Activated B cell treated with CpG ODN at 0.5 μM for 24 hours (primary cell): ENCODE results near the gene JMJD1C. TPM values are rescaled to one million over a fixed set of nuclear protein-coding genes. Genes with fewer than 3 reads are reported as not detected.

ENCODE experiments used
- ATAC-seq: fragments of 200-7000 bp; cut with Tn5 transposase; one replicate; pipeline ENCODE4 v1.10.0; 2021; ENCODE audit warnings: low read depth, mild to moderate bottlenecking, moderate library complexity
- CTCF ChIA-PET: fragments of 350-600 bp; sonication (Branson Sonifier 250); formaldehyde crosslinking; loops from one replicate; lab custom pipeline; 2021; ENCODE audit warnings: antibody characterized with exemption; lab: Charles Lee
- POLR2A ChIA-PET: fragments of 350-600 bp; sonication (Branson Sonifier 250); formaldehyde crosslinking; loops from one replicate; lab custom pipeline; 2021; ENCODE audit warnings: antibody characterized with exemption; lab: Charles Lee
- DNase-seq: peaks from one replicate; pipeline ENCODE4 v3.0.0; 2022
- H3K27ac Mint-ChIP-seq: one replicate; pipeline ENCODE4 v1.8.0; 2020; ENCODE audit warnings: mixed read lengths
- H3K27me3 Mint-ChIP-seq: one replicate; pipeline ENCODE4 v1.8.0; 2021; ENCODE audit warnings: mixed read lengths
- H3K36me3 Mint-ChIP-seq: one replicate; pipeline ENCODE4 v1.8.0; 2021; ENCODE audit warnings: low read depth, mixed read lengths
- H3K4me1 Mint-ChIP-seq: one replicate; pipeline ENCODE4 v1.8.0; 2021; ENCODE audit warnings: mixed read lengths
- H3K4me3 Mint-ChIP-seq: one replicate; pipeline ENCODE4 v1.8.0; 2020; ENCODE audit warnings: mild to moderate bottlenecking, mixed read lengths
- H3K9me3 Mint-ChIP-seq: one replicate; pipeline ENCODE4 v1.8.0; 2020; ENCODE audit warnings: mixed read lengths
- intact Hi-C: fragments of 100-400 bp; cut with micrococcal nuclease; formaldehyde crosslinking; loops from one replicate; pipeline ENCODE4 v1.15.1; 2024
- total RNA-seq: library from RNA; stranded (reverse); gene quantifications from 2 replicates; pipeline ENCODE4 v1.2.3, GENCODE V29; 2022
- TF ChIP-seq, protein P1 (sequence below): fragments of 200-600 bp; IDR thresholded peaks from one replicate; pipeline ENCODE4 v1.8.0; 2022; ENCODE audit warnings: antibody characterized with exemption, mild to moderate bottlenecking

JMJD1C gene
- total RNA-seq, 1 donor from 2014 or later = 176 TPM

DNA sequence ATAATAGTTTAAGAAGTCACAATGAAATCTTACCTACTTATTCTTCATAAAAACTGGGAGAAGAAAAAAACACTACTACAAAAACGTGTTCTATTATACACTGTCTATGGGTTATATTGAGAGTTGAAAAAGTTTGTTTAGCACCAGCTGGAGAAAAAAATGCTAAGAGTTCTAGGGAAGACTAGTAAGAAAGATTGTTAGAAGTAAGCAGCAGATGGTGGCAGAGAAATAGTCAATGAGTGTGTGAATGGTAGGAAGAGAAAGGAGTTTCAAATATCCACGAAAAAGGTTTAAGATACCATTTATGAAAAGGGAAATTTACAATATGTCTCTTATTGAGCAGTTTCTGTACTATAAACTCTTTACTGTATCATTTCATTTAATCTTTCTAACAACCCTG, 208.0 kb downstream of the JMJD1C start:
- TF ChIP-seq, protein P1, sequence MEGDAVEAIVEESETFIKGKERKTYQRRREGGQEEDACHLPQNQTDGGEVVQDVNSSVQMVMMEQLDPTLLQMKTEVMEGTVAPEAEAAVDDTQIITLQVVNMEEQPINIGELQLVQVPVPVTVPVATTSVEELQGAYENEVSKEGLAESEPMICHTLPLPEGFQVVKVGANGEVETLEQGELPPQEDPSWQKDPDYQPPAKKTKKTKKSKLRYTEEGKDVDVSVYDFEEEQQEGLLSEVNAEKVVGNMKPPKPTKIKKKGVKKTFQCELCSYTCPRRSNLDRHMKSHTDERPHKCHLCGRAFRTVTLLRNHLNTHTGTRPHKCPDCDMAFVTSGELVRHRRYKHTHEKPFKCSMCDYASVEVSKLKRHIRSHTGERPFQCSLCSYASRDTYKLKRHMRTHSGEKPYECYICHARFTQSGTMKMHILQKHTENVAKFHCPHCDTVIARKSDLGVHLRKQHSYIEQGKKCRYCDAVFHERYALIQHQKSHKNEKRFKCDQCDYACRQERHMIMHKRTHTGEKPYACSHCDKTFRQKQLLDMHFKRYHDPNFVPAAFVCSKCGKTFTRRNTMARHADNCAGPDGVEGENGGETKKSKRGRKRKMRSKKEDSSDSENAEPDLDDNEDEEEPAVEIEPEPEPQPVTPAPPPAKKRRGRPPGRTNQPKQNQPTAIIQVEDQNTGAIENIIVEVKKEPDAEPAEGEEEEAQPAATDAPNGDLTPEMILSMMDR = no peak

DNA sequence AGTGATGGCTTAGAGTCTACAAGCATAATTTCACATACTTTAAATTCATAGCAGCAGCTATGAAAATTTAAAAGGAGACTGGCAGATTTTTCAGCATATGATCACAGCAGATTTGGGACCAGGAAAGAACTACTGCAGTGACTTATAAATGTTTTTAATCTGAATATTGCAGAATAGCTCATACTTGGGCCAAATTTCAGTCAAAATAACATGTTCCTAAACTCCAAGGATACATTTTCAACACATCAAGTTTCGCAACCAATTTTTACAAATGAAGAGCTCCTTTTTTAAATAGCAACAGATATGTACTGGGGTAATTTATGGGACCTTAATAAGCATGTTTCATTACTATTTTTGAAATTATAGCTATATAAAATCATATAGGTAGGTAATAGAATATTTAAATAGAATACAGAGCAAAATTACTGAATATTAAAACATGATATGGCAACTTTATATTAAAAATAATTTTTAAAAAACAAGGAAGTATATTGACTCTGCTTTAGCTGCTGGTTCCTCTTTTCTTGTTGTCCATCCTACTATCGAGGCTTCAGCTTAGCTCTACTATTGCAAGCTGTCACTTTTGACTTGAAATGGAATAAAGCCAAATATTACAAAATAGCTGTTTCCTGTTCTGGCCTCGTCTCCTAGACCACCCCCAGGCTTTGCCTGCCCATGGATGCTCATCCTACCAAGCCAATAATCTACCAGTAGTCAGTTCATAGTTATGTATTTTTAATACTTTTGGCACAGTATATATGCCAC, 209.6 kb downstream of the JMJD1C start:
- H3K4me3 Mint-ChIP-seq = peak overlapping the region; percentile 73
- peak overlapping the region; percentile 84 for H3K27ac Mint-ChIP-seq
- no peaks in the 10 kb centered on the region for H3K27me3 Mint-ChIP-seq
- peaks cover 94% of the 10 kb centered on the region for H3K4me1 Mint-ChIP-seq
- no peaks in the 10 kb centered on the region for H3K9me3 Mint-ChIP-seq
- TF ChIP-seq, protein P1 = no peak
- ChIA-PET POLR2A (interaction anchor here (0.7 to 6.4 kb wide), 4 partner anchors 9 to 124 kb away, joined by 3 to 78 read pairs (median 4); no protein-coding TSS in a partner anchor), CTCF (interaction anchor here (1.5 to 2.2 kb wide), 2 partner anchors 13 to 90 kb away, joined by 4 to 6 read pairs; no protein-coding TSS in a partner anchor)
- H3K36me3 Mint-ChIP-seq = peaks cover 60% of the 10 kb centered on the region
- ATAC-seq (peak; percentile 40), DNase-seq (no peak)
- intact Hi-C loops = loop anchor here (1.0 kb wide), 1 partner anchor 9 kb away; no protein-coding TSS in a partner anchor

More for the DNA sequence above, 208.0 kb downstream of the JMJD1C start:
- Mint-ChIP-seq H3K27ac (peak overlapping the region; percentile 9), H3K4me1 (peaks cover 93% of the 10 kb centered on the region), H3K9me3 (no peaks in the 10 kb centered on the region), H3K27me3 (no peaks in the 10 kb centered on the region), H3K36me3 (peaks cover 60% of the 10 kb centered on the region), H3K4me3 (peak overlapping the region; percentile 2)
- ChIA-PET CTCF (interaction anchor here (1.4 kb wide), 1 partner anchor 372 kb away, joined by 5 read pairs; no protein-coding TSS in a partner anchor), POLR2A (interaction anchor here (0.7 to 6.4 kb wide), 3 partner anchors 10 to 21 kb away, joined by 5 to 78 read pairs (median 6); no protein-coding TSS in a partner anchor)
- intact Hi-C loops = no loop called here
- ATAC-seq = no peak
- DNase-seq = no peak

DNA sequence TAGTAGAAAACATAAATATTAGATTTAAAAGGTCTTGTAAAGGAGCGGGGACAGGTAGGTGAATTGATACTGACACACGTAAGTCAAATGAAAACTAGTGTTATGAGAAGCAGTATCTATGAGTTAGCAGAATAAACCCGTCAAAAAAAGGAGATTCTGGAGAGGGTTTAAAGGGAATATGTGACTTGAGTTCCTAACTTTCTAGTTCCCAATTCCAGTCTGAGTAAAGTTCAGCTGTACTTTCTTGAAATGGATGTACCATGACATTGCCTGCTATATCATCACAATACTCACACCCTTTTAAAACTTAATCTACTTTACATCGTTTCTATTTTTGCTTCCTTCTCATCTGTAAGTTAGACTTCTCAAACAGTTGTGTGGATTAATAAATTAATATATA, 210.5 kb downstream of the JMJD1C start:
- CTCF ChIA-PET = interaction anchor here (1.5 to 2.2 kb wide), 2 partner anchors 14 to 89 kb away, joined by 4 to 6 read pairs; no protein-coding TSS in a partner anchor
- H3K36me3 Mint-ChIP-seq = peaks cover 64% of the 10 kb centered on the region
- POLR2A ChIA-PET = interaction anchor here (0.5 to 6.4 kb wide), 3 partner anchors 10 to 24 kb away, joined by 6 to 78 read pairs (median 9); no protein-coding TSS in a partner anchor
- H3K4me3 Mint-ChIP-seq = no peak overlapping the region
- peak overlapping the region; percentile 37 for H3K27ac Mint-ChIP-seq
- ATAC-seq (no peak), DNase-seq (no peak)
- TF ChIP-seq, protein P1 = no peak
- H3K9me3 Mint-ChIP-seq = no peaks in the 10 kb centered on the region
- no peaks in the 10 kb centered on the region for H3K27me3 Mint-ChIP-seq
- peaks cover 92% of the 10 kb centered on the region for H3K4me1 Mint-ChIP-seq
- intact Hi-C loops = no loop called here

DNA sequence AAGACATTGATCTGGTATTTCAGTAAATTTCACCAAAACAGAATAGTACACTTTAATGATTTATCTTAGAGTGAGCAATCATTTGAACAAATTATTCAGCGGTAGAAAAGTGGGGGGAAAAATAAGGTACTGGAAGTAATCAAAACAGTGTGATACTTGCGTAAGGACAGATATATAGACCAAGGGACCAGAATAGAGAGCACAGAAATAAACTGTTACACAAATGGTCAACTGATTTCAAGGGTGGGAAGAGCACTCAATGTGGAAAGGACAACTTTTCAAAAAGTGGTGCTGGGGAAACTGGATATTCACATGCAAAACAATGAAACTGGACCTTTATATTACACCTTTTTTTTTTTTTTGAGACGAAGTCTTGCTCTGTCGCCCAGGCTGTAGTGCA, 212.7 kb downstream of the JMJD1C start:
- DNase-seq (no peak), ATAC-seq (no peak)
- H3K27me3 Mint-ChIP-seq = no peaks in the 10 kb centered on the region
- TF ChIP-seq, protein P1 = no peak
- intact Hi-C loops = no loop called here
- peaks cover 79% of the 10 kb centered on the region for H3K4me1 Mint-ChIP-seq
- H3K4me3 Mint-ChIP-seq = no peak overlapping the region
- H3K36me3 Mint-ChIP-seq = peaks cover 58% of the 10 kb centered on the region
- ChIA-PET CTCF (no interaction called here), POLR2A (interaction anchor here (0.5 to 1.5 kb wide), 5 partner anchors 10 to 27 kb away, joined by 3 to 8 read pairs (median 3); no protein-coding TSS in a partner anchor)
- no peaks in the 10 kb centered on the region for H3K9me3 Mint-ChIP-seq
- peak overlapping the region; percentile 43 for H3K27ac Mint-ChIP-seq
